GM18861 (cell line): ENCODE measurements around the gene SNRNP40.

Source experiments
- ATAC-seq: cut with Tn5 transposase; IDR thresholded peaks from one replicate; pipeline ENCODE4 v1.9.1; 2021; ENCODE audit not compliant: unreplicated experiment

SNRNP40 gene

GRCh38 chr1:31296486-31297276, at the start of gene SNRNP40, which contains the start of gene ZCCHC17:
TSS of gene SNRNP40 (minus strand) at chr1:31296788. CDS start at chr1:31296751, 37 bp downstream.
TSS of gene ZCCHC17 (plus strand) at chr1:31297032. CDS start at chr1:31310099, 13,067 bp downstream.
- ATAC-seq, result peak; percentile 94

GRCh38 chr1:31345635-31346034, 49.0 kb upstream of the SNRNP40 start:
- ATAC-seq, result no peak

DNA sequence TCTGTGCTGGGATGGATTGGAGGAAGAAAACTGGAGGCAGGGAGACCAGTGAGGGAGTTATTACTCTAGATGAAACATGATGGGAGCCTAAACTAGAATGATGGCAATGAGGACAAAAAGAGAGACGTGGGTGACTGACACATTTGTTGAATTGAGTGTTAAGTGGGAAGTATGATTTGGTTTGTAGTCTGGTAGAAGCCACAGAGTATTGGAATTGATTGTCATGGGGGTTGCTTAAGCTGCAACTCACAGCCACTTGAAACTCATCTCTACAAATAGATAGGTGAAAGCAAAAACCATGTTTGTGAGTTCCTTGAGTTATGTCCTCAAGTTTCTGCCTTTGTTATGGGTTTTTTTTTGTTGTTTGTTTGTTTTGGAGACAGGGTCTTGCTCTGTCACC, 47.9 kb upstream of the SNRNP40 start:
- ATAC-seq, result no peak

DNA sequence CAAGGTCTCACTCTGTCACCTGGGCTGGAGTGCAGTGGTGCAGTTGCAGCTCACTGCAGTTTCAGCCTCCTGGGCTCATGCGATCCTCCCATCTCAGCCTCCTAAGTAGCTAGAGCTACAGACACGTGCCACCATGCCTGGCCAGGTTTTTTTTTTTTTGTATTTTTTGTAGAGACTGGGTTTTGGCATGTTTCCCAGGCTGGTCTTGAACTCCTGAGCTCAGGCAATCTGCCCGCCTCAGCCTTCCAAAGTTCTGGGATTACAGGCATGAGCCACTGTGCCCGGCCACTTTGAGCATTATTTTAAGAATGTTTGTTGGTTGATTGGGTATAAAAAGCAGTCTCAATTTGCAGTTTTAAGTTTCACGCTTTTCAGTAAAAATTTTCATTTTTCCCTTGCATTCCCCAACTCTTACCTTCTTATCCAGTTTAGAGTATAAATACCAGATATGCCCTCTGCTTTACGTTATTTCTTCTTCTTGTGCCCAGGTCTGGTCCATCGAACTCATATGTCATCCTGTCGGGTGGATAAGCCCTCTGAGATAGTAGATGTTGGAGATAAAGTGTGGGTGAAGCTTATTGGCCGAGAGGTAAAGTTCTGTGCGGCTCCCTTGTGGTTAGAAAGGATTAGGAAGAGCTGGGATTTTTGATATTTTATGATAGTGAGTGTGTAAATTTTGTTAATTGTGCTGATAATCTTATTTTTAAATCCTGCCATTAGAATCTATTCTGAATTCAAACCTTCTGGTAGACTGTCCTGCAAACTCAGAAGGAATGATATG, 40.3 kb upstream of the SNRNP40 start:
- no peak for ATAC-seq

DNA sequence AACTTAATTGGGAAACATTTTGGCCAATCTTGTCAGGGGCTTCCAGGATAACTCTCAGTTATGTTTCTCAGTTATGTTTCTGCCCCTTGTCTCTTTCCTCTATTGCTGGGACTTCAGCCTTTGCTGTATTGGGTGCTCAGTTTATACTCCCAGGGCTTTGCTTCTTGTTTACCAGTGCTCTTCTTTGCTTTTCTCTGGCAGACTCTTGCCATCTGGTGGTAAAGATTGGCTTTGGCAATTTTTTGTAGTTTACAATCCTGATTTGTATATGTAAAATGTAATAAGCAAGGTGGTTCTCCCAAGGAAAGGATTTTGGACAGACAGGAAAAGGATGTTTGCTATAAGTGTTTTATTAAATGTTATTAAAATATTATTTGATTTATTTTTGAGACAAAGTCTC, 38.4 kb upstream of the SNRNP40 start:
- ATAC-seq, result no peak

GRCh38 chr1:31327381-31327780, 30.8 kb upstream of the SNRNP40 start:
- ATAC-seq, result no peak

DNA sequence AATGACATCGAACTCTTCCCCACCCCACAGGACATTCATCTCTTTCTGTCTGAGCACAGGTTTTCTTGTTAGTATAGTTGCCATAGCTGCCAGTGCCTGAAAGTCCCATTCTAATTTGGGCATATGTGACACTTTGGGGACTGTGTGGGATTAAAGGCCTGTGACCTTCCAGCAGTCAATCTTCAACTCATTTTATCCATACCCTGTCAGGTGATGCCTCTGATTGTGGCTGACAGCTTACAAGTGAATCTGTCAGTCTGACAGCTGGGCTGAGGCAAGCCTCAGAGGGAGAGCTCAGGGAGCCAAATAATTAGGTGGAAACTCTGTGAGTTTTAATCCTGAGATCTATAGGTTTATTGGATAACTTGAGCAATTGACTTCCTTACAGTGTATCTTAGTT, 29.9 kb upstream of the SNRNP40 start:
- no peak for ATAC-seq

DNA sequence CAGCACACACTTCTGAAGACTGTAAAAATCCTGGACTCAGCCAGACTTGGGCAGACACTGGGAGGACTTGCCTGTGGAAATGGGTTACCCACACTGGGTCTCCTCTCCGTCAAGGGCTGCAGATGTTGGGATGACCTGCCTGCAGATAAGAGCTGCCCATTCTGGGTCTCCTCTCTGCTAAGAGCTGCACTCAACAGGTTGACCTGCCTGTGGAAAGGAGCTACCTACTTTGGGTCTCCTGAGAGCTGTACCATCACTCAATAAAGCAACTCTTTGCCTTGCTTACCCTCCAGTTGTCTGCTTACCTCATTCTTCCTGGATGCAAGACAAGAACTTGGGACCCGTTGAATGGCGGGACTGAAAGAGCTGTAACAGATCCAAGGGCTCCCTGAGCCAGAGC, 28.4 kb upstream of the SNRNP40 start:
- no peak for ATAC-seq

DNA sequence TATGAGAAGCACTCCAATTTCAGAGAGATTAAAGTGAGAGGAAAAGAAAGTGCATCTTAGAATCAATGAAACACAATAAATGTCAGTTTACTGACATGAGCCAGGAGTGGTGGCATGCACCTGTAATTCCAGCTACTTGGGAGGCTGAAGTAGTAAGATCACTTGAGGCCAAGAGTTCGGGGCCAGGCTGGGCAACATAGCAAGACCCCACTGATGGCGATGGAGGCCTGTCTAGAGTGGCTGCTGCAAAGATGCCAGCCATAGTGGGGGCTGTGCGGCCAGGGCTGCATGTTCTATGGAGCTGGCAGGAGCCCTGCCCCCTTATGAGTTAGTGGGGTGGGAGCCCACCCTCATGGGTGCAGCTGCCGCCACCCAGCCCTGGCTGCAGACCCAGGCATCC, 27.5 kb upstream of the SNRNP40 start:
- ATAC-seq, result no peak

GRCh38 chr1:31318146-31318545, 21.6 kb upstream of the SNRNP40 start:
- ATAC-seq, result no peak

GRCh38 chr1:31315902-31316301, 19.3 kb upstream of the SNRNP40 start:
- ATAC-seq, result no peak

GRCh38 chr1:31310198-31310597, 13.6 kb upstream of the SNRNP40 start:
- no peak for ATAC-seq

DNA sequence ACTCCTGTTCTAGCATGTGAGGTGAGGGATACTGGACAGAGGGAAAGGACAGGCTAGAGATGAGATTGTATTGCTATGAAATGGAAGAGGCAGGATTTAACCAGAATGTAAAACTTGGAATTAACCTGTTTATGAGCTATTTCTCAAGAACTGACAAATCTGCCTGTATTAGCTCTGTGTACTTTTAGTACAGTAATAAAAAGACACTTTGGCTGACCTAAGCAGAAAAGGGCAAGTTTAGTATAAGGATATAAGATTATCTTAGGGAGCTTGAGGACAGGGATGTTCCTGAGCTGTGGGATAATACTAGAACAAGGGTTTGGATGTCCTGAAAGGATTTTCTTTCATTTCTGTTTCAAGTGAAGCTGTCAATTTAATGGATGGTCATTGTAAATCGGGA, 11.4 kb upstream of the SNRNP40 start:
- ATAC-seq, result no peak

DNA sequence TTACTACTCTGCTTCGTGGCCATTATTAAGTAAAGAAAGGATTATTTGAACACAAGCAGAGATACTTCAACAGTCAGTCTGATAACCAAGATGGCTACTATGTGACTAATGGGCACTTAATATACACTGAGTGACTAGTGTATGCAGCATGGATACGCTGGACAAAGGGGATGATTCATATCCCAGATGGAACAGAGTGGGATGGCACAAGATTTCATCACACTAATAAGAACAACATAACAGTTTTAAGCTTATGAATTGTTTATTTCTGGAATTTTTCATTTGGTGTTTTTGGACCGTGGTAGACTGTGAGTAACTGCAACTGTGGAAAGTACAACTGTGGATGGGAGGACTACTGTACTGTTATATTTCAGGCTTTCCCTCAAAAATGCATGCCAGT, 9.7 kb upstream of the SNRNP40 start:
- ATAC-seq, result no peak

DNA sequence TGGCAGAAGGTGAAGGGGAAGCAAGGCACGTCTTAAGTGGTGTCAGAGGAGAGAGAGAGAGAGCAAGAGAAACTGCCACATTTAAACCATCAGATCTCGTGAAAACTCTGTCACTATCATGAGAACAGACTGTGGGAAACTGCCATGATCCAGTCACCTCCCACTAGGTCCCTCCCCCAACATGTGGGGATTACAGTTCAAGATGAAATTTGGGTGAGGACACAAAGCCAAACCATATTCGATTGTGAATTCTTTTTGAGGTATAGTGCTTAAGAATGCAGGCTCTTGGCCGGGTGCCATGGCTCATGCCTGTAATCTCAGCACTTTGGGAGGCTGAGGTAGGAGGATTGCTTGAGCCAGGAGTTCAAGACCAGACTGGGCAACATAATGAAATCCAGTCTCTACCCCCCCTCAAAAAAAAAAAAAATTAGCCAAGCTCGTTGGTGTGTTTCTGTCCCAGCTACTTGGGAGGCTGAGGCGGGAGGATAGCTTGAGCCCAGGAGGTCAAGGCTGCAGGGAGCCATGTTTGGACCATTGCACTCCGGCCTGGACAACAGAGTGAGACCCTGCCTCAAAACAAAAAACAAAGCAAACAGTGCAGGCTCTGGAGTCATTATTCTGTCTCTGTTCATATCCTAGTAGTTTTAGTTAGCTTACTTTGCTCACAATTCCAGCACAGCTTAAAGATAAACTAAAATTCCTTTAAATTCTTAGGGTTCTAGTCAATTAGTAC, 6.3 kb upstream of the SNRNP40 start:
- no peak for ATAC-seq

- no peak for ATAC-seq
These were observed 3.6 kb upstream of the SNRNP40 start for GRCh38 chr1:31300193-31300592.

DNA sequence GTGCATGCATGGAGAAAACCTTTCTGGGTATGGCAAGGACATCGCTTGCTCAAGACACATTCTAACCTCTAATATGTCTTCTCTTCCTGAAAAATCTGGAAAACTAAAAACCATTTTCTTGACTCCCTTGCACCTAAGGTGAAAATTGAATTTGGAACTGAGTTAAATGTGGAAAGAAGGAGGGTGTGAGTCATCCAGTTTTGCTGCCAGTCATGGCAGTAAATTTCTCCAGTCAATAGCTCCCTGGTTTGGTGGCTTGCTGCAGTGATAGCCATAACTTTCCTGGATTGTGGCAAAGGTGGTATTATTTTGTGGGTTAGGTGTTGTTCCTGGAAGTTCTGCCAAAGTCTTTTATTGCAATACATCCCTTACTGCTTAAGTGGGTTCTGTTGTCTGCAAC, 2.8 kb upstream of the SNRNP40 start:
- ATAC-seq, result no peak

DNA sequence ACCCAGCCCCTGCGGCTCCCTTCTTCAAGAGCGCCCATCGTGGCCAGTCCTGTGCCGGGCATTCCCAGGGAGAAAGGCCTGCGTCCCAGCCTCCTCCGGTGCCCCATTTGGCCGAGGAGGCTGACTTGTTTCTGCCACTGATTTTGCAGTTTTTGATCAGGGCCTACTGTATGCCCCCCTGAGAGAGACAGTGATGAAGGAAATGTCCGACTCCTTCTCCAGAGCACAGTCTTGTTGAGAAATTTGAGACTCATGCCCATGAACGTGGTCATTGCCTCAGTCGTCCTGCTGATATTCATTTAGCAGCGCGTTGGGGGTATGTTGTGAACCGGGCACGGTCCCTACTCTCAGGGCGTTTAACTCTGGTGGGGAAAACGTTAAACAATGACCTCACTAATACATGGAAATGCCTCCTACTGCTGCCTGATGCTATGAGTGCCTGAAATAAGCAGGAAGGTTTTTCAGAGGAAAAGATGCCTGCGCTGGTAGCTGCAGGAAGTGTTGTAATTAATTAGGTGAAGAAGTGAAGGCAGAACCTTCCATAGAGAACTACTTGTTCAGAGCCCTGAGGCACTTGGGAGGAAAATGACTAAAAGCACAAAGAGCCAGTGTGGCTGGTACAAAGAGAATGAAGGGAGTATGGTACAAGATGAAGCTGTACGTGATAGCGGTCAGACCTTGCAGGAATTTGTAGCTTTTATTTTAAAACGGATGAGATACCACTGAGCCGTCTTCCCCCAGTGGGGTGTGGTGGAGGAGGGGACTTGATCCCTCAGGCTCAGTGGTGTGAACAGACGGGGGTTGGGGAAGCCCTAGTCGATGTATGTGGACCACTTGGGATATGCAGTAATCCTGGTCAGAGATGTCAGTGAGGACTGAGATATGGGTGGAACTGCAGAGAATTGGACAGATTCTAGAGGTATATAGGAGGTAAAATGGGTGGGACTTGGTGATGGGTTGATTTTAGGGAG, 974 bp upstream of the SNRNP40 start:
- ATAC-seq, result no peak

- ATAC-seq, result no peak
These were observed 608 bp downstream of the SNRNP40 start for GRCh38 chr1:31295874-31296485.

- ATAC-seq, result no peak
These were observed 7.6 kb downstream of the SNRNP40 start for GRCh38 chr1:31289021-31289420.
